GM21717 (cell line): ENCODE results near the gene DIPK2B.

Experiments
- ATAC-seq: cut with Tn5 transposase; IDR thresholded peaks from one replicate; pipeline ENCODE4 v1.9.1; 2021; ENCODE audit warnings: mild to moderate bottlenecking, moderate library complexity; ENCODE audit not compliant: unreplicated experiment

DIPK2B gene

GRCh38 chrX:45164021-45164621, 36.6 kb downstream of the DIPK2B start:
- ATAC-seq, result no peak

- no peak for ATAC-seq
Observed at GRCh38 chrX:45157647-45158046, 43.0 kb downstream of the DIPK2B start.

- no peak for ATAC-seq
Observed at GRCh38 chrX:45154462-45154861, 46.2 kb downstream of the DIPK2B start.

GRCh38 chrX:45154033-45154360, 46.7 kb downstream of the DIPK2B start:
- ATAC-seq, result no peak
